H1 (cell line): ENCODE results near the gene WIPI1. TPM values are rescaled to one million over a fixed set of nuclear protein-coding genes. Genes with fewer than 3 reads are reported as not detected.

Experiments used
- CTCF ChIA-PET: fragments of 300-600 bp; sonication (Branson Sonifier 250); formaldehyde crosslinking; loops from one replicate; lab custom pipeline; 2021; ENCODE audit not compliant: partially characterized antibody; lab: Charles Lee
- POLR2A ChIA-PET: fragments of 300-600 bp; sonication (Branson Sonifier 250); formaldehyde crosslinking; loops from one replicate; lab custom pipeline; 2021; ENCODE audit warnings: inconsistent platforms; ENCODE audit not compliant: partially characterized antibody; lab: Charles Lee
- DNase-seq, 2 experiments: peaks; one replicate each; pipeline versions ENCODE4 v3.0.0 to v3.0.0-alpha.2; 2010 to 2022; ENCODE audit warnings: low spot score in 2 of 2, low read depth in 1 of 2, mixed read lengths in 1 of 2
- FAIRE-seq: peaks from 2 replicates; lab custom pipeline; 2011; peaks lifted over from hg19 to GRCh38; lab: Jason Lieb, UNC
- H2AFZ ChIP-seq: 2 replicates; pipeline ENCODE4 v1.8.1; 2012; ENCODE audit warnings: low read length, inconsistent platforms
- H2AK5ac ChIP-seq: 2 replicates; pipeline ENCODE4 v1.6.1; 2013; ENCODE audit warnings: low read depth, low read length
- H2BK120ac ChIP-seq: replicated peaks from 2 replicates; pipeline ENCODE3; 2013; ENCODE audit warnings: low read depth, low read length, inconsistent platforms
- H2BK12ac ChIP-seq: 2 replicates; pipeline ENCODE4 v1.6.1; 2013; ENCODE audit warnings: low read depth, low read length
- H2BK15ac ChIP-seq: 2 replicates; pipeline ENCODE4 v1.6.1; 2013; ENCODE audit warnings: low read length
- H2BK20ac ChIP-seq: 2 replicates; pipeline ENCODE4 v1.6.1; 2013; ENCODE audit warnings: low read length
- H2BK5ac ChIP-seq: 2 replicates; pipeline ENCODE4 v1.6.1; 2013; ENCODE audit warnings: low read depth, low read length
- H3K14ac ChIP-seq: 2 replicates; pipeline ENCODE4 v1.6.1; 2013; ENCODE audit warnings: inconsistent platforms; ENCODE audit not compliant: insufficient read length
- H3K18ac ChIP-seq: 2 replicates; pipeline ENCODE4 v1.6.1; 2013; ENCODE audit warnings: low read length; ENCODE audit errors: extremely low read depth
- H3K23ac ChIP-seq: 2 replicates; pipeline ENCODE4 v1.6.1; 2013; ENCODE audit warnings: inconsistent platforms; ENCODE audit not compliant: insufficient read length
- H3K23me2 ChIP-seq: 2 replicates; pipeline ENCODE4 v1.6.1; 2013; ENCODE audit warnings: low read depth, low read length
- H3K27ac ChIP-seq: 2 replicates; pipeline ENCODE4 v1.6.1; 2011; ENCODE audit warnings: low read depth, low read length, inconsistent platforms
- H3K27me3 ChIP-seq, 4 experiments: replicated peaks in 1 of 4; 1 replicate in 1 of 4; 2 replicates in 3 of 4; pipeline versions ENCODE4 v1.6.1 to v1.8.1; 2011 to 2013; ENCODE audit warnings: low read length in 3 of 4, mild to moderate bottlenecking in 3 of 4, inconsistent platforms in 2 of 4, mixed read lengths in 2 of 4, moderate library complexity in 1 of 4; ENCODE audit not compliant: control insufficient read depth in 3 of 4, insufficient read depth in 3 of 4; ENCODE audit errors: extremely low read depth in 1 of 4
- H3K36me3 ChIP-seq, 4 experiments: 2 replicates each; pipeline versions ENCODE4 v1.6.1 to v1.8.1; 2011 to 2013; ENCODE audit warnings: mild to moderate bottlenecking in 4 of 4, low read length in 3 of 4, moderate library complexity in 2 of 4, control low read depth in 1 of 4, inconsistent platforms in 1 of 4; ENCODE audit not compliant: insufficient read depth in 4 of 4, control insufficient read depth in 2 of 4
- H3K4ac ChIP-seq: replicated peaks from 2 replicates; pipeline ENCODE3; 2013; ENCODE audit warnings: low read length, low read depth, mixed read lengths, inconsistent platforms; ENCODE audit not compliant: insufficient read length
- H3K4me1 ChIP-seq, 4 experiments: replicated peaks in 1 of 4; 1 replicate in 1 of 4; 2 replicates in 3 of 4; pipeline versions ENCODE4 v1.6.1 to v1.8.1; 2011 to 2013; ENCODE audit warnings: low read length in 3 of 4, inconsistent platforms in 2 of 4, mixed read lengths in 1 of 4; ENCODE audit not compliant: insufficient read depth in 4 of 4, control insufficient read depth in 3 of 4
- H3K4me2 ChIP-seq, 2 experiments: 2 replicates each; pipeline versions ENCODE4 v1.6.1 to v1.8.1; 2011 to 2013; ENCODE audit warnings: low read depth in 2 of 2, low read length in 2 of 2, control low read depth in 1 of 2, inconsistent platforms in 1 of 2, mild to moderate bottlenecking in 1 of 2; ENCODE audit not compliant: insufficient read depth in 1 of 2
- H3K4me3 ChIP-seq, 4 experiments: fragments of 200-600, 300-600 bp in 1 of 4; sonication (generic), shearing (Covaris generic), sonication (Bioruptor Twin) in 1 of 4; 2 replicates each; pipeline versions ENCODE4 v1.5.1 to v1.8.1; 2011 to 2016; ENCODE audit warnings: low read length in 4 of 4, low read depth in 3 of 4, control low read depth in 2 of 4, inconsistent platforms in 2 of 4, mild to moderate bottlenecking in 2 of 4, mixed read lengths in 1 of 4, moderate library complexity in 1 of 4; ENCODE audit not compliant: insufficient read depth in 2 of 4; ENCODE audit errors: extremely low read depth in 1 of 4
- H3K56ac ChIP-seq: replicated peaks from 2 replicates; pipeline ENCODE3; 2013; ENCODE audit warnings: low read depth, mild to moderate bottlenecking, mixed read lengths, low read length, inconsistent platforms; ENCODE audit not compliant: insufficient read length
- H3K79me1 ChIP-seq: 2 replicates; pipeline ENCODE4 v1.6.1; 2013; ENCODE audit warnings: low read depth, low read length, control low read depth
- H3K79me2 ChIP-seq, 2 experiments: 2 replicates each; pipeline versions ENCODE4 v1.6.1 to v1.8.1; 2012 to 2013; ENCODE audit warnings: low read length in 2 of 2, mild to moderate bottlenecking in 2 of 2, inconsistent platforms in 1 of 2; ENCODE audit not compliant: insufficient read depth in 2 of 2, control insufficient read depth in 1 of 2
- H3K9ac ChIP-seq, 4 experiments: replicated peaks in 1 of 4; 1 replicate in 1 of 4; 2 replicates in 3 of 4; pipeline versions ENCODE4 v1.6.1 to v1.8.1; 2011 to 2013; ENCODE audit warnings: low read depth in 3 of 4, low read length in 3 of 4, control low read depth in 2 of 4, mild to moderate bottlenecking in 2 of 4, moderate library complexity in 2 of 4, inconsistent platforms in 1 of 4; ENCODE audit errors: extremely low read depth in 1 of 4
- H3K9me3 ChIP-seq, 2 experiments: 2 replicates each; pipeline versions ENCODE4 v1.6.1 to v1.8.1; 2012 to 2013; ENCODE audit warnings: mild to moderate bottlenecking in 2 of 2, moderate library complexity in 2 of 2, control low read depth in 1 of 2, inconsistent platforms in 1 of 2, low read depth in 1 of 2, low read length in 1 of 2, mixed read lengths in 1 of 2; ENCODE audit not compliant: insufficient read depth in 2 of 2
- H4K20me1 ChIP-seq, 2 experiments: replicated peaks in 1 of 2; 2 replicates each; pipeline versions ENCODE3 to v1.8.1; 2011 to 2013; ENCODE audit warnings: inconsistent platforms in 2 of 2, low read length in 2 of 2, mild to moderate bottlenecking in 1 of 2; ENCODE audit not compliant: insufficient read depth in 2 of 2, control insufficient read depth in 1 of 2
- H4K5ac ChIP-seq: 2 replicates; pipeline ENCODE4 v1.6.1; 2013; ENCODE audit warnings: low read length, low read depth, mixed read lengths, inconsistent platforms; ENCODE audit not compliant: insufficient read length
- H4K8ac ChIP-seq: 2 replicates; pipeline ENCODE4 v1.8.0; 2013; ENCODE audit warnings: mild to moderate bottlenecking, moderate library complexity, low read length, inconsistent platforms; ENCODE audit not compliant: insufficient read depth; ENCODE audit errors: extremely low read depth
- H4K91ac ChIP-seq: replicated peaks from 2 replicates; pipeline ENCODE3; 2013; ENCODE audit warnings: low read length, mixed read lengths, inconsistent platforms; ENCODE audit not compliant: insufficient read length
- BRCA1 ChIP-seq: IDR thresholded peaks from 2 replicates; pipeline ENCODE4 v1.6.1; 2012; ENCODE audit warnings: low read depth, low read length, improper control_type of control experiment
- CBX5 ChIP-seq: fragments of 300-800, 300-1000 bp; sonication (generic); IDR thresholded peaks from 2 replicates; pipeline ENCODE4 v1.7.1; 2016; ENCODE audit warnings: antibody characterized with exemption, low read length, low read depth
- CREB1 ChIP-seq: IDR thresholded peaks from 2 replicates; pipeline ENCODE4 v1.6.1; 2012; ENCODE audit warnings: inconsistent platforms
- GABPA ChIP-seq: IDR thresholded peaks from 2 replicates; pipeline ENCODE4 v1.6.1; 2011; ENCODE audit warnings: mild to moderate bottlenecking, low read length, moderate library complexity, borderline replicate concordance; ENCODE audit not compliant: insufficient read depth
- NRF1 ChIP-seq: IDR thresholded peaks from 2 replicates; pipeline ENCODE4 v1.6.1; 2011; ENCODE audit warnings: mild to moderate bottlenecking, low read depth, low read length, improper control_type of control experiment
- POU5F1 ChIP-seq: IDR thresholded peaks from 2 replicates; pipeline ENCODE4 v1.6.1; 2011; ENCODE audit warnings: low read depth, mild to moderate bottlenecking, low read length, moderate library complexity
- RNF2 ChIP-seq: fragments of 200-900, 300-1000 bp; sonication (generic); IDR thresholded peaks from 2 replicates; pipeline ENCODE4 v1.7.1; 2016; ENCODE audit warnings: borderline replicate concordance, low read depth, mild to moderate bottlenecking, antibody characterized with exemption, low read length; ENCODE audit not compliant: poor library complexity, severe bottlenecking; ENCODE audit errors: missing control alignments
- RXRA ChIP-seq: IDR thresholded peaks from 2 replicates; pipeline ENCODE4 v1.6.1; 2011; ENCODE audit warnings: low read depth, mild to moderate bottlenecking, low read length, moderate library complexity; ENCODE audit not compliant: insufficient read depth
- SIX5 ChIP-seq: IDR thresholded peaks from 2 replicates; pipeline ENCODE4 v1.6.1; 2011; ENCODE audit warnings: mild to moderate bottlenecking, low read depth, low read length
- SP4 ChIP-seq: IDR thresholded peaks from 2 replicates; pipeline ENCODE4 v1.6.1; 2012; ENCODE audit warnings: low read length, inconsistent platforms
- SRF ChIP-seq: IDR thresholded peaks from 2 replicates; pipeline ENCODE4 v1.6.1; 2011; ENCODE audit warnings: mild to moderate bottlenecking, low read depth, low read length, moderate library complexity
- TCF12 ChIP-seq: IDR thresholded peaks from 2 replicates; pipeline ENCODE4 v1.6.1; 2011; ENCODE audit warnings: low read depth, mild to moderate bottlenecking, low read length
- WGBS, 2 experiments: shearing (Covaris generic) in 1 of 2; methylation state at CpG; one replicate each; pipeline versions ENCODE4 v1.1.6 to v1.1.7; 2013 to 2015; ENCODE audit warnings: low lambda C conversion rate in 2 of 2, mixed read lengths in 2 of 2, inconsistent platforms in 1 of 2, low coverage in 1 of 2, missing lambda C conversion rate in 1 of 2; ENCODE audit not compliant: insufficient replicate concordance in 2 of 2, insufficient coverage in 1 of 2, insufficient read length in 1 of 2; ENCODE audit errors: extremely low coverage in 1 of 2, missing lambda C conversion rate in 1 of 2; 5-methylcytosine and 5-hydroxymethylcytosine counted together
- polyA plus RNA-seq, 7 experiments: library from polyadenylated mRNA; depleted of rRNA in 3 of 7; stranded (reverse) in 5 of 7; unstranded in 2 of 7; fragments of >200 nt in 5 of 7; fragments of 200-250 nt in 2 of 7; gene quantifications; 1 replicate in 5 of 7; 2 replicates in 1 of 7; 4 replicates in 1 of 7; pipeline versions ENCODE4 v1.2.1 to v1.2.3, GENCODE V29; 2011 to 2013; ENCODE audit warnings: missing spikeins in 2 of 7, mixed read lengths in 2 of 7
- total RNA-seq: library from RNA; stranded (reverse); fragmentation: NEBNext Ultra II Directional; extraction: Animal tissue kit (Norgen Biotek cat#: 25700); gene quantifications from 2 replicates; pipeline ENCODE4 v1.2.1, GENCODE V29; 2021

The WIPI1 gene
- total and polyA plus RNA-seq, 2 of the 8 experiments (the other 6 are each of a cell fraction or from before 2014, with no cell fraction given), result 16.6 to 17.4 TPM

DNA sequence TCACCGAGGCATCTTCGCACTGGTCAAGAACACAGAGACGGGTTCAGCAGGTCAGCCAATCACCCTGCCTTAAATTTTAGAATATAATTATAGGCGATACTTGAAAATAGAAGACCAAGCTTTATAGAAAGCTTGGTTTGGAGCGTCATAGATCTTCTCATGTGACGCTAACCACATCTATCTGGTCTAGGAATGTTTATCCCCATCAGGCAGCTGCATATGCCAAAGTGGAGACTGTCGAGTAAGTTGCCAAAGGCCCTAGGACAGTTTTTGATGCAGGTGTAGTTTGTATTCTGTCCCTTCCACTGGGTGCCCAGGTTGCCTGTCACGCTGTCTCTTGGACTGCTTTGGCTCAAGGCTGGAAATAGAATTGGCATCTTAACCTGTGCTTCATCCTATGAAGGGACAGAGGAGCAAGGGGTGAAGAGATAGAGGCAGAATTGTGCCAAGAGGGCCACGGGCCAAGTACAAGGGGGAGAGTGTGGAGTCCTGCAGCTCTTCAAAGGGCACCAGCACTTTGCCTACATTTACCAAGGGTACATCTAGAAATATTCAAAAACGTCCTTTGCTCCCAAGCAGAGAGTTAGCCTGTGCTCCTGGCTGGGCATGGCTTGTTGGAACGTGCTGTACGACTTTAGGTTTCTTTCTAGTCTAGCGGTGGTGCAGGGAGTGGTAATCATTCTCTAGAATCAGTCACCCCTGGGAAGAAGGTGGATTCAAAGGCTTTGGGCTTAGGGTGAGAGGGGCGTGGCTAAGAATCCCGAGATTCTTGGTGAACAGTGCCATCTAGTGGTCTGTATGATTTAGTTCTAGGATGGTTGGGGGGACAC, 5.3 kb upstream of the WIPI1 start:
- H3K79me2 ChIP-seq, result no peaks in the 10 kb centered on the region
- H2BK5ac ChIP-seq, result peak overlapping the region; percentile 10; the same call in 1 of the 2 replicates
- H3K27ac ChIP-seq, result no peak overlapping the region
- DNase-seq (peak; percentile 49 to 76), FAIRE-seq (peak; percentile 80)
- no peaks in the 10 kb centered on the region for H3K79me1 ChIP-seq
- no peak overlapping the region for H3K14ac ChIP-seq
- WGBS, 2 experiments, result 53% methylated on average over 15 of the region's 15 CpGs; no CpG with 5 or more reads in 1 of the 2 experiments
- POLR2A ChIA-PET, result interaction anchor here (1.0 to 1.4 kb wide), 2 partner anchors 260 to 282 kb away, joined by 3 to 4 read pairs; no protein-coding TSS in a partner anchor
- no peak overlapping the region for H3K4ac ChIP-seq
- H3K9ac ChIP-seq, result no peak overlapping the region
- H3K9me3 ChIP-seq, result no peaks in the 10 kb centered on the region
- H3K36me3 ChIP-seq, result no peaks in the 10 kb centered on the region
- no peak overlapping the region for H2AK5ac ChIP-seq
- peak overlapping the region; percentile 23; the same call in 1 of the 2 replicates for H2AFZ ChIP-seq
- H4K8ac ChIP-seq, result no peak overlapping the region; the same call in 1 of the 2 replicates
- CTCF ChIA-PET, result interaction anchor here (0.6 to 3.8 kb wide), 19 partner anchors 11 to 443 kb away, joined by 3 to 18 read pairs (median 3); no protein-coding TSS in a partner anchor
- no peak overlapping the region; a peak in 1 of 8 replicates for H3K4me3 ChIP-seq
- no peak overlapping the region for H3K56ac ChIP-seq
- H3K23me2 ChIP-seq, result no peaks in the 10 kb centered on the region; the same call in 1 of the 2 replicates
- peak overlapping the region; percentile 18 for H2BK12ac ChIP-seq
- peak overlapping the region; percentile 9; the same call in 1 of the 2 replicates for H2BK15ac ChIP-seq
- peak overlapping the region; percentile 20 to 47 for H3K4me2 ChIP-seq
- H4K91ac ChIP-seq, result peak overlapping the region; percentile 11
- peaks cover 0 to 9% (median 2%) of the 10 kb centered on the region in 4 experiments; a peak in 4 of 7 replicates for H3K4me1 ChIP-seq
- no peaks in the 10 kb centered on the region for H3K27me3 ChIP-seq
- H3K23ac ChIP-seq, result no peak overlapping the region
- peak overlapping the region; percentile 17; the same call in 1 of the 2 replicates for H3K18ac ChIP-seq
- no peak overlapping the region for H4K5ac ChIP-seq
- no peak overlapping the region for H2BK120ac ChIP-seq
- peak overlapping the region; percentile 6; the same call in 1 of the 2 replicates for H2BK20ac ChIP-seq
- no peaks in the 10 kb centered on the region for H4K20me1 ChIP-seq
- no peak for TF ChIP-seq SRF
- TF ChIP-seq RNF2, result no peak
- TF ChIP-seq CBX5, result no peak
- peak; percentile 64; the same call in 1 of the 2 replicates for TF ChIP-seq SP4
- TF ChIP-seq POU5F1, result no peak
- TF ChIP-seq GABPA, result no peak
- TF ChIP-seq NRF1, result no peak
- TF ChIP-seq BRCA1, result no peak
- no peak for TF ChIP-seq RXRA
- no peak for TF ChIP-seq CREB1
- no peak for TF ChIP-seq SIX5
- TF ChIP-seq TCF12, result no peak
